ENCODE results near the gene AAMDC. TPM values are rescaled to one million over a fixed set of nuclear protein-coding genes. Genes with fewer than 3 reads are reported as not detected.
"Not testable (repeated sequence)": the region's sequence is repeated elsewhere in the genome, so short reads cannot be mapped to it uniquely, and the experiment has no call there.

The AAMDC gene
- total RNA-seq, 6 experiments from 2014 or later: 10.4 to 19.2 (median 14.5) TPM

GRCh38 chr11:77883775-77884174 lies 62.8 kb downstream of the AAMDC start:
- H3K4me1 ChIP-seq: no peaks in the 10 kb centered on the region
- H3K4me3 ChIP-seq: no peak overlapping the region
- ATAC-seq: no peak
- no peak for DNase-seq
- no peaks in the 10 kb centered on the region for H3K9me3 ChIP-seq
- WGBS (ENCODE audit: insufficient coverage, low coverage, low lambda C conversion rate, missing lambda C conversion rate): 100% methylated on average over 5 of the region's 5 CpGs
- intact Hi-C loops (cut with DNase I): no loop called here
- H3K27me3 ChIP-seq: no peaks in the 10 kb centered on the region
- TF ChIP-seq POLR2A (IDR thresholded peaks at IDR 0.05) (no peak), CTCF (IDR thresholded peaks at IDR 0.05) (no peak)
- H3K27ac ChIP-seq: no peak overlapping the region
- H3K36me3 ChIP-seq: peaks cover 0 to 19% (median 7%) of the 10 kb centered on the region in 4 donors

GRCh38 chr11:77884186-77884828 lies 63.4 kb downstream of the AAMDC start:
- Histone ChIP-seq H3K9me3 (no peaks in the 10 kb centered on the region), H3K27ac (no peak overlapping the region), H3K4me1 (no peaks in the 10 kb centered on the region), H3K4me3 (no peak overlapping the region), H3K36me3 (peaks cover 0 to 15% (median 7%) of the 10 kb centered on the region in 4 donors), H3K27me3 (no peaks in the 10 kb centered on the region)
- no peak for ATAC-seq
- TF ChIP-seq CTCF (IDR thresholded peaks at IDR 0.05) (no peak), POLR2A (IDR thresholded peaks at IDR 0.05) (no peak)
- intact Hi-C loops (cut with DNase I): no loop called here
- 77% methylated on average over 4 of the region's 6 CpGs for WGBS (ENCODE audit: insufficient coverage, low coverage, low lambda C conversion rate, missing lambda C conversion rate)
- no peak for DNase-seq

- WGBS (ENCODE audit: insufficient coverage, low coverage, low lambda C conversion rate, missing lambda C conversion rate): 100% methylated on average over 4 of the region's 6 CpGs
- TF ChIP-seq POLR2A (IDR thresholded peaks at IDR 0.05) (no peak), CTCF (IDR thresholded peaks at IDR 0.05) (no peak)
- Histone ChIP-seq H3K9me3 (no peaks in the 10 kb centered on the region), H3K36me3 (peaks cover 0 to 15% (median 7%) of the 10 kb centered on the region in 4 donors), H3K4me1 (no peaks in the 10 kb centered on the region), H3K27ac (no peak overlapping the region), H3K4me3 (no peak overlapping the region), H3K27me3 (no peaks in the 10 kb centered on the region)
- DNase-seq (no peak), ATAC-seq (no peak)
- intact Hi-C loops (cut with DNase I): no loop called here
Measured at GRCh38 chr11:77884829-77885190, 63.9 kb downstream of the AAMDC start.

- intact Hi-C loops (cut with DNase I): no loop called here
- H3K36me3 ChIP-seq: peaks cover 0 to 15% (median 6%) of the 10 kb centered on the region in 4 donors
Measured at GRCh38 chr11:77886401-77886800, 65.5 kb downstream of the AAMDC start.

GRCh38 chr11:77889045-77889444 lies 68.1 kb downstream of the AAMDC start:
- H3K27me3 ChIP-seq; H3K36me3 ChIP-seq; ATAC-seq; DNase-seq; H3K27ac ChIP-seq; intact Hi-C loops (cut with DNase I); H3K9me3 ChIP-seq; H3K4me3 ChIP-seq; H3K4me1 ChIP-seq: not testable (repeated sequence)
- 91% methylated on average over 5 of the region's 5 CpGs for WGBS (ENCODE audit: insufficient coverage, low coverage, low lambda C conversion rate, missing lambda C conversion rate)

More at GRCh38 chr11:77886401-77886800, 65.5 kb downstream of the AAMDC start:
- ATAC-seq (no peak), DNase-seq (no peak)
- H3K27me3 ChIP-seq: no peaks in the 10 kb centered on the region
- H3K27ac ChIP-seq: no peak overlapping the region
- H3K4me1 ChIP-seq: no peaks in the 10 kb centered on the region
- WGBS (ENCODE audit: insufficient coverage, low coverage, low lambda C conversion rate, missing lambda C conversion rate): 88% methylated on average over 12 of the region's 18 CpGs
- no peaks in the 10 kb centered on the region for H3K9me3 ChIP-seq
- TF ChIP-seq POLR2A (IDR thresholded peaks at IDR 0.05): no peak
- TF ChIP-seq CTCF (IDR thresholded peaks at IDR 0.05): no peak
- H3K4me3 ChIP-seq: no peak overlapping the region

- H3K9me3 ChIP-seq; H3K4me1 ChIP-seq; H3K4me3 ChIP-seq; DNase-seq; H3K36me3 ChIP-seq; H3K27ac ChIP-seq; intact Hi-C loops (cut with DNase I); H3K27me3 ChIP-seq: not testable (repeated sequence)
- peak in 2 of 4 donors; percentile 18 to 38 for ATAC-seq
Measured at GRCh38 chr11:77890100-77890614, 69.2 kb downstream of the AAMDC start.

- H3K36me3 ChIP-seq; intact Hi-C loops (cut with DNase I); H3K27ac ChIP-seq; H3K4me3 ChIP-seq; H3K9me3 ChIP-seq; H3K4me1 ChIP-seq; H3K27me3 ChIP-seq; DNase-seq: not testable (repeated sequence)
- ATAC-seq: peak; percentile 80 to 95 (median 90)
- WGBS (ENCODE audit: insufficient coverage, low coverage, low lambda C conversion rate, missing lambda C conversion rate): 39% methylated on average over 4 of the region's 4 CpGs
Measured at GRCh38 chr11:77890619-77891056, 69.7 kb downstream of the AAMDC start.

- H3K27ac ChIP-seq; ATAC-seq; H3K9me3 ChIP-seq; intact Hi-C loops (cut with DNase I); H3K27me3 ChIP-seq; DNase-seq; H3K4me1 ChIP-seq; H3K36me3 ChIP-seq; H3K4me3 ChIP-seq: not testable (repeated sequence)
- 82% methylated on average over 2 of the region's 7 CpGs for WGBS (ENCODE audit: insufficient coverage, low coverage, low lambda C conversion rate, missing lambda C conversion rate)
Measured at GRCh38 chr11:77891256-77891655, 70.3 kb downstream of the AAMDC start.

Measured in right lobe of liver (tissue), 6 donors.